IMR-90 (cell line): ENCODE results near the gene DSCAML1. TPM values are rescaled to one million over a fixed set of nuclear protein-coding genes. Genes with fewer than 3 reads are reported as not detected.

Experiments
- ATAC-seq: fragments of 200-7000 bp; cut with Tn5 transposase; 2 replicates; pipeline ENCODE4 v1.9.1; 2020; ENCODE audit warnings: low read depth, mild to moderate bottlenecking, moderate library complexity
- BruUV-seq: library from RNA; stranded (reverse); fragments of 400-500 nt; replicated peaks from 2 replicates; lab custom pipeline; 2021; lab: Mats Ljungman, UMichigan
- CTCF ChIA-PET: fragments of 300-600 bp; formaldehyde crosslinking; extraction: SDS; loops from one replicate; lab custom pipeline; 2021; ENCODE audit warnings: antibody characterized with exemption; lab: Yijun Ruan, JAX
- POLR2A ChIA-PET: fragments of 300-600 bp; sonication (Branson Sonifier 250); formaldehyde crosslinking; loops from one replicate; lab custom pipeline; 2022; ENCODE audit warnings: antibody characterized with exemption; ENCODE audit not compliant: unreplicated experiment; lab: Charles Lee
- DNase-seq: peaks from one replicate; pipeline ENCODE4 v3.0.0; 2013
- H2AFZ ChIP-seq: replicated peaks from 2 replicates; pipeline ENCODE3; 2013; ENCODE audit warnings: low read length, mild to moderate bottlenecking; ENCODE audit not compliant: poor library complexity
- H2AK5ac ChIP-seq: 2 replicates; pipeline ENCODE4 v1.6.1; 2013; ENCODE audit warnings: low read depth, low read length, inconsistent platforms
- H2AK9ac ChIP-seq: replicated peaks from 2 replicates; pipeline ENCODE3; 2013; ENCODE audit warnings: mild to moderate bottlenecking, low read depth, low read length, moderate library complexity; ENCODE audit not compliant: poor library complexity
- H2BK120ac ChIP-seq: 2 replicates; pipeline ENCODE4 v1.6.1; 2013; ENCODE audit warnings: low read depth, low read length, inconsistent platforms
- H2BK15ac ChIP-seq: 3 replicates; pipeline ENCODE4 v1.6.1; 2013; ENCODE audit warnings: low read depth, low read length, inconsistent platforms
- H2BK20ac ChIP-seq: 2 replicates; pipeline ENCODE4 v1.6.1; 2013; ENCODE audit warnings: low read depth, mild to moderate bottlenecking, inconsistent platforms, low read length, moderate library complexity
- H2BK5ac ChIP-seq: 2 replicates; pipeline ENCODE4 v1.6.1; 2013; ENCODE audit warnings: mild to moderate bottlenecking, low read depth, low read length, inconsistent platforms; ENCODE audit not compliant: poor library complexity, severe bottlenecking
- H3K14ac ChIP-seq: replicated peaks from 2 replicates; pipeline ENCODE4 v1.6.1; 2013; ENCODE audit warnings: low read depth, low read length, inconsistent platforms
- H3K18ac ChIP-seq: 2 replicates; pipeline ENCODE4 v1.6.1; 2013; ENCODE audit warnings: low read depth, low read length, control low read depth
- H3K23ac ChIP-seq: 2 replicates; pipeline ENCODE4 v1.6.1; 2013; ENCODE audit warnings: low read depth, low read length, inconsistent platforms
- H3K27ac ChIP-seq: 2 replicates; pipeline ENCODE4 v1.5.1; 2013; ENCODE audit warnings: mild to moderate bottlenecking, control low read depth, low read length; ENCODE audit not compliant: insufficient read depth
- H3K27me3 ChIP-seq: 2 replicates; pipeline ENCODE4 v1.6.1; 2013; ENCODE audit warnings: low read length; ENCODE audit not compliant: control insufficient read depth, insufficient read depth
- H3K36me3 ChIP-seq: 2 replicates; pipeline ENCODE4 v1.6.1; 2013; ENCODE audit warnings: low read length, mixed read lengths; ENCODE audit not compliant: control insufficient read depth, insufficient read depth
- H3K4ac ChIP-seq: 2 replicates; pipeline ENCODE4 v1.6.1; 2013; ENCODE audit warnings: low read depth, low read length, inconsistent platforms
- H3K4me1 ChIP-seq: 2 replicates; pipeline ENCODE4 v1.6.1; 2013; ENCODE audit warnings: low read length, mixed read lengths; ENCODE audit not compliant: control insufficient read depth, insufficient read depth
- H3K4me2 ChIP-seq: 2 replicates; pipeline ENCODE4 v1.6.1; 2013; ENCODE audit warnings: low read depth, mild to moderate bottlenecking, control low read depth, low read length, moderate library complexity
- H3K4me3 ChIP-seq: 2 replicates; pipeline ENCODE4 v1.5.1; 2013; ENCODE audit warnings: low read depth, mild to moderate bottlenecking, control low read depth, low read length, moderate library complexity; ENCODE audit not compliant: insufficient read depth
- H3K56ac ChIP-seq: 2 replicates; pipeline ENCODE4 v1.6.1; 2013; ENCODE audit warnings: low read length, inconsistent platforms; ENCODE audit not compliant: insufficient read depth; ENCODE audit errors: extremely low read depth
- H3K79me1 ChIP-seq, 2 experiments: 2 replicates each; pipeline ENCODE4 v1.6.1; 2013; ENCODE audit warnings: low read length in 2 of 2, inconsistent platforms in 1 of 2, low read depth in 1 of 2
- H3K9ac ChIP-seq: 2 replicates; pipeline ENCODE4 v1.6.1; 2013; ENCODE audit warnings: low read depth, low read length, control low read depth
- H3K9me1 ChIP-seq: 2 replicates; pipeline ENCODE4 v1.6.1; 2013; ENCODE audit warnings: low read length, inconsistent platforms; ENCODE audit not compliant: insufficient read depth
- H3K9me3 ChIP-seq: 2 replicates; pipeline ENCODE4 v1.6.1; 2013; ENCODE audit warnings: low read length; ENCODE audit not compliant: control insufficient read depth, insufficient read depth
- H4K20me1 ChIP-seq: 2 replicates; pipeline ENCODE4 v1.6.1; 2013; ENCODE audit warnings: low read length, inconsistent platforms; ENCODE audit not compliant: insufficient read depth
- H4K5ac ChIP-seq: 2 replicates; pipeline ENCODE4 v1.6.1; 2013; ENCODE audit warnings: mild to moderate bottlenecking, low read depth, low read length, control low read depth
- H4K8ac ChIP-seq, 2 experiments: 2 replicates each; pipeline ENCODE4 v1.6.1; 2013; ENCODE audit warnings: low read depth in 2 of 2, low read length in 2 of 2, control low read depth in 1 of 2, inconsistent platforms in 1 of 2
- H4K91ac ChIP-seq: 2 replicates; pipeline ENCODE4 v1.6.1; 2013; ENCODE audit warnings: low read depth, low read length, inconsistent platforms; ENCODE audit not compliant: insufficient read depth
- CEBPB ChIP-seq: IDR thresholded peaks from 2 replicates; pipeline ENCODE4 v1.6.1; 2012; ENCODE audit warnings: low read depth, low read length, improper control_type of control experiment
- CHD1 ChIP-seq: IDR thresholded peaks from 2 replicates; pipeline ENCODE4 v1.6.1; 2012; ENCODE audit warnings: low read depth, low read length, improper control_type of control experiment
- CTCF ChIP-seq: conservative IDR thresholded peaks from 2 replicates; pipeline ENCODE4 v1.5.1; 2012; ENCODE audit warnings: mild to moderate bottlenecking, low read depth, low read length, improper control_type of control experiment
- ELK1 ChIP-seq: fragments of 150-350 bp; IDR thresholded peaks from 2 replicates; pipeline ENCODE4 v1.6.1; 2016; ENCODE audit warnings: low read depth, mild to moderate bottlenecking, low read length, moderate library complexity, borderline replicate concordance
- FOS ChIP-seq: fragments of 150-350 bp; IDR thresholded peaks from 2 replicates; pipeline ENCODE4 v1.6.1; 2016; ENCODE audit warnings: low read depth, low read length
- MAFK ChIP-seq: IDR thresholded peaks from 2 replicates; pipeline ENCODE4 v1.6.1; 2012; ENCODE audit warnings: low read depth, low read length, improper control_type of control experiment
- MAZ ChIP-seq: IDR thresholded peaks from 2 replicates; pipeline ENCODE4 v1.6.1; 2012; ENCODE audit warnings: low read depth, mild to moderate bottlenecking, low read length, improper control_type of control experiment, moderate library complexity, borderline replicate concordance
- MXI1 ChIP-seq: IDR thresholded peaks from 2 replicates; pipeline ENCODE4 v1.6.1; 2012; ENCODE audit warnings: low read depth, mild to moderate bottlenecking, low read length, moderate library complexity, borderline replicate concordance
- NFE2L2 ChIP-seq: fragments of 150-350 bp; IDR thresholded peaks from 2 replicates; pipeline ENCODE4 v1.6.1; 2016; ENCODE audit warnings: low read depth, mild to moderate bottlenecking, low read length
- POLR2A ChIP-seq: IDR thresholded peaks from 2 replicates; pipeline ENCODE4 v1.6.1; 2012; ENCODE audit warnings: mild to moderate bottlenecking, low read depth, low read length
- RAD21 ChIP-seq: IDR thresholded peaks from 2 replicates; pipeline ENCODE4 v1.6.1; 2012; ENCODE audit warnings: low read length, improper control_type of control experiment
- RCOR1 ChIP-seq: IDR thresholded peaks from 2 replicates; pipeline ENCODE4 v1.6.1; 2012; ENCODE audit warnings: mild to moderate bottlenecking, low read length, improper control_type of control experiment; ENCODE audit not compliant: insufficient replicate concordance
- RFX5 ChIP-seq: IDR thresholded peaks from 2 replicates; pipeline ENCODE4 v1.8.0; 2012; ENCODE audit warnings: low read depth, mild to moderate bottlenecking, low read length, moderate library complexity
- USF2 ChIP-seq: fragments of 150-350 bp; IDR thresholded peaks from 2 replicates; pipeline ENCODE4 v1.6.1; 2017; ENCODE audit warnings: mild to moderate bottlenecking, antibody characterized with exemption, low read length, low read depth
- WGBS, 2 experiments: methylation state at CpG; one replicate each; pipeline versions ENCODE4 v1.1.5 to v1.1.7; 2013; ENCODE audit warnings: missing lambda C conversion rate in 2 of 2; ENCODE audit not compliant: insufficient read length in 1 of 2; ENCODE audit errors: extremely low coverage in 2 of 2; 5-methylcytosine and 5-hydroxymethylcytosine counted together
- dilution Hi-C: fragments of 300-500 bp; cut with HindIII; formaldehyde crosslinking; loops from one replicate; pipeline ENCODE4 v1.14.3; 2018; ENCODE audit warnings: low sequenced_read_pairs; ENCODE audit not compliant: unreplicated experiment
- in situ Hi-C: fragments of 300-500 bp; cut with MboI; formaldehyde crosslinking; loops from 3 replicates; pipeline ENCODE4 v1.14.3; 2019; ENCODE audit warnings: low sequenced_read_pairs, inconsistent platforms, mixed read lengths
- intact Hi-C: fragments of 100-400 bp; cut with micrococcal nuclease; formaldehyde crosslinking; loops from 2 replicates; pipeline ENCODE4 v1.10.0; 2022
- polyA plus RNA-seq, 3 experiments: library from polyadenylated mRNA; depleted of rRNA; stranded (reverse); fragments of >200 nt; gene quantifications; 2 replicates each; pipeline ENCODE4 v1.2.3, GENCODE V29; 2012; ENCODE audit warnings: low replicate concordance in 1 of 3
- total RNA-seq: library from RNA; depleted of rRNA; stranded (reverse); fragments of >200 nt; gene quantifications from 2 replicates; pipeline ENCODE4 v1.2.3, GENCODE V29; 2012

The DSCAML1 gene
- total and polyA plus RNA-seq, 2 of the 4 experiments (the other 2 are of a cell fraction) = not detected

- H3K9me1 ChIP-seq = peaks cover 7% of the 10 kb centered on the region
- H3K56ac ChIP-seq = no peak overlapping the region
- no peaks in the 10 kb centered on the region for H3K9me3 ChIP-seq
- in situ Hi-C loops (no loop called here), intact Hi-C loops (no loop called here), dilution Hi-C loops (no loop called here)
- POLR2A ChIA-PET = no interaction called here
- H3K23ac ChIP-seq = no peak overlapping the region
- H3K4me3 ChIP-seq = no peak overlapping the region
- BruUV-seq = no TSS peak
- H3K27ac ChIP-seq = no peak overlapping the region
- H2AFZ ChIP-seq = no peak overlapping the region
- H2AK9ac ChIP-seq = peak overlapping the region; percentile 13
- no peak overlapping the region for H2BK15ac ChIP-seq
- H3K36me3 ChIP-seq = peaks cover 62% of the 10 kb centered on the region
- no peak overlapping the region for H2BK20ac ChIP-seq
- H2BK120ac ChIP-seq = no peak overlapping the region
- no peak overlapping the region for H3K18ac ChIP-seq
- no peak overlapping the region for H4K5ac ChIP-seq
- H2AK5ac ChIP-seq = no peak overlapping the region
- no peak for TF ChIP-seq MXI1
- TF ChIP-seq POLR2A = no peak
- no peak for TF ChIP-seq CEBPB
- no peak for TF ChIP-seq CTCF
- TF ChIP-seq RCOR1 = no peak
- no peak for TF ChIP-seq RFX5
- TF ChIP-seq USF2 = no peak
- no peak for TF ChIP-seq ELK1
- TF ChIP-seq NFE2L2 = no peak
- no peak for TF ChIP-seq MAZ
- TF ChIP-seq CHD1 = no peak
- no peak for TF ChIP-seq RAD21
- no peak for TF ChIP-seq MAFK
- TF ChIP-seq FOS = no peak
- H3K9ac ChIP-seq = no peak overlapping the region
- DNase-seq (no peak), ATAC-seq (no peak)
- WGBS, 2 experiments = 94% methylated on average over 6 of the region's 8 CpGs; no CpG with 5 or more reads in 1 of the 2 experiments
- H3K4me1 ChIP-seq = peaks cover 7% of the 10 kb centered on the region
- no peaks in the 10 kb centered on the region; the same call in 1 of the 2 replicates for H4K20me1 ChIP-seq
- H3K4me2 ChIP-seq = no peak overlapping the region
- H4K8ac ChIP-seq = no peak overlapping the region
- H3K14ac ChIP-seq = no peak overlapping the region
- no peak overlapping the region for H4K91ac ChIP-seq
- peaks cover 0 to 4% of the 10 kb centered on the region in 2 experiments; a peak in 1 of 4 replicates for H3K79me1 ChIP-seq
- H3K4ac ChIP-seq = no peak overlapping the region
- no peak overlapping the region for H2BK5ac ChIP-seq
- no peaks in the 10 kb centered on the region for H3K27me3 ChIP-seq
- CTCF ChIA-PET = no interaction called here
Observed at GRCh38 chr11:117390743-117391142, 406.3 kb downstream of the DSCAML1 start.
